ENCODE data around the gene ADGRL1.
"Not testable (repeated sequence)": the region's sequence is repeated elsewhere in the genome, so short reads cannot be mapped to it uniquely, and the experiment has no call there.

Gene ADGRL1

DNA sequence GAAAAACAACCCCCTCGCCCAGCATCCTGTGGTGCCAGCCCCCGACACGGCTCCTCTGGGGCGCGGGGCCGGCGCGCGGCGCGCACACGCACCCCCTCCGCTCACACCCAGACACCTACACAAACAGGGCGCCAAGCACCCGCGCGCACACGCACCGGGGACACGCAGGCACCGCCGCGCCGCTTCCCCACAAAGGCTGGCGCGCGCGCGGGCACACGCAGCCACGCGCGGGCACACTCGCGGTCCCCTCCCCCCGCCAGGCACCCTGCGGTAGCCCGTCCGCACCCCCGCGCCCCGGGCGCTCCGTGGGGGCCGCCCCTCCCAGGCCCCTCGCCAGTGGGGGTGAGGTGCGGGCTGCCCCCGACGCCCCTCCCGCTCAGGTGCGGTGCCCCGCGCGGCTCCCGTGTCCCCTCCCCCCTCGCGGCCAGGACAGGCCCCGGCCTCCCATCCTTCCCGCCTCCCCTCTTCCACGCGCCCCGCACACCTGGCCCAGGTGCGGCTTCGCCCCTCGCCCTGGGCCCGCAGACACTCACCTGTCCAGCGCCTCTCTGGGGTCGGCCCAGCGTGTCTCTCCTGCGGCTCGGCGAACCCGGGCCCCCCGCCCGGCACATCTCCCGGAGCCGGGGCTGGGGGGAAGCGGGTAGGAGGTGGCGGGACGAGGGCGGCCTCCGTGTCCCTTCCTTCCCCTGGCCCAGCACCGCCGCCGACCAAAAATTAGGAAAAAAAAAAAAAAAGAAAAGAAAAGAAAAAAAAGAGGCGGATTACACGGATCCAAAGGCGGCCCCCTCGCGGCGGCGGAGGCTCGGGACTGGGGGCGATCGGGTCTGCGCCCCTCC, at the start of gene ADGRL1:
Gene ADGRL1 (minus strand): TSS at position 718 of the 836 bp plus-strand sequence. CDS start 22,567 bp downstream, outside the sequence.
- not testable (repeated sequence) for H3K9me3 Mint-ChIP-seq; H3K27me3 Mint-ChIP-seq (ENCODE audit: low read depth, poor library complexity); H3K36me3 Mint-ChIP-seq (ENCODE audit: low read depth)
- DNase-seq: peak; percentile 35
- peak within 1 kb of the TSS; percentile 91 for H3K4me3 Mint-ChIP-seq
- H3K4me1 Mint-ChIP-seq: peaks cover 63% of the 10 kb centered on the region
- peak within 1 kb of the TSS; percentile 98 for H3K27ac Mint-ChIP-seq

DNA sequence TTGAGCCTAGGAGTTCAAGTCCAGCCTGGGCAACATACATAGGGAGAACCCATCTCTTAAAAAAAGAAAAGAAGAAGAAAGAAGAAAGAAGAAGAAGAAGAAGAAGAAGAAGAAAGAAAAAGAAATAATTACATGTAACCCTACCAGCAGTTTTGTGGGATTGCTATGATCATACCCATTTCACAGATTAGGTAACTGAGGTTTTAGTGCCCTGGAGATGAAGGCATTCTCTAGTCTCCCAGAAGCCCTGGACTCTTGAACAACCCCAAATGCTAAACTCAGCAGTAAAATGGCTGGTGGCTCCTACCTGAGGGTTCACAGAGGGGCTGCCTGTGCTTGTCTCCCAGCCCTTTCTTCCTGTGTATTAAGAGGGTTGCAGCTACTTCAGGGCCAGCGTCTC, 49.3 kb upstream of the ADGRL1 start:
- H3K36me3 Mint-ChIP-seq (ENCODE audit: low read depth); H3K4me3 Mint-ChIP-seq; H3K27me3 Mint-ChIP-seq (ENCODE audit: low read depth, poor library complexity); H3K27ac Mint-ChIP-seq; H3K9me3 Mint-ChIP-seq; DNase-seq: not testable (repeated sequence)
- H3K4me1 Mint-ChIP-seq: peaks cover 28% of the 10 kb centered on the region

DNA sequence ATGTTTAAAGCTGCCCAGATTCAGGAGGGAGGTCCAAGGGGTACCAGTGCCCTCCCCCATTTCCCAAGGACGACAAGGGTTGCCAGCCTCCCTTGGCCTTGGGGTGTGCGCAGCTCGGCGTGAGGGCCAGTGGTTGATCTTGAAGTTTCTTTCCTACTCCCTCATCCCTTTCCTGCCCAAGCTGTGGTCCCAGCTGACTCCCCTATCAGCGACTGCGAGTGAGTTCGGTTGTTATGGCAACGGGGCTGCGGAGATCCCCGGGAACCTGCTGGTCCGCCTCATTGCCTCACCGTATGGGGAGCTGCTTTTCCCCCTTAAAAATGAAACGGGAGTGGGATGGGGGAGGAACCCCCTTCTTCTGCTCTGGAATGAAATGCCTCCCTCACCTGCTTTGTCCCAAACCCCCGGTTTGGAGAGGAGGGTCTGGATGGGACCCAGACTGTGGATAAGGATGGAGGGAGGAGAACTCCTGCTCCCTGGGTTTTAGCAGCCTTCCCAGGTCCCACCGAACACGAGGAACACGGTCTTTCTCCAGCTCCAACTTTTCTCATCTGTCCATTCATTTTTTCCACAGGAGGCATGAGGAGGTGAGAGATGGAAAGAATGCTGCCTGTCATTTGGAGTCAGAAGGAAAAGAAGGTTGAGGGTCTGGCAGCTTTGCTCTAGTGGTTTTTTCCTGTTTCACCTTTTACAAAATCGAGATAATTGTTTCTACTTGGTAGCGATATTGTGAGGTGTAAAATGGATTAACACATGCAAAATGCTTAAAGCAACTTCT, 48.0 kb upstream of the ADGRL1 start:
- not testable (repeated sequence) for H3K9me3 Mint-ChIP-seq; H3K27ac Mint-ChIP-seq; H3K27me3 Mint-ChIP-seq (ENCODE audit: low read depth, poor library complexity); H3K4me3 Mint-ChIP-seq; H3K36me3 Mint-ChIP-seq (ENCODE audit: low read depth)
- peaks cover 28% of the 10 kb centered on the region for H3K4me1 Mint-ChIP-seq
- peak; percentile 51 for DNase-seq

DNA sequence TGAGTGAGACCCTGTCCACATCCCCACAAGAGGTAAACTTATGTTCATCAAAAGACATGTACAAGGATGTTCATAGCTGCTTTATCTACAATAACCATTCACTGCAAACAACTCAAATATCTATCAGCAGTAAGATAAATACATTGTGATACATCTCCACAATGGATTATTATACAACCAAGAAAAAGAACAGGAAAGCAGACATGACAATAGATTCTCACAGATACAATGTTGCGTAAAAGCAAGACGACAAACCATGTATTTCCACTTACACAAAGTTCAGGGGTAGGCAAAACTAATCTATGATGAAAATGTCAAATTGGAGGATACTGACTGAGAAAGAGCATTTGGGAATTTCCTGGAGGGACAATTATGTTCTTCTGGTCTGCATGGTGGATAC, 46.2 kb upstream of the ADGRL1 start:
- H3K4me3 Mint-ChIP-seq; H3K36me3 Mint-ChIP-seq (ENCODE audit: low read depth); H3K27ac Mint-ChIP-seq; H3K27me3 Mint-ChIP-seq (ENCODE audit: low read depth, poor library complexity); H3K9me3 Mint-ChIP-seq; DNase-seq: not testable (repeated sequence)
- peaks cover 31% of the 10 kb centered on the region for H3K4me1 Mint-ChIP-seq

DNA sequence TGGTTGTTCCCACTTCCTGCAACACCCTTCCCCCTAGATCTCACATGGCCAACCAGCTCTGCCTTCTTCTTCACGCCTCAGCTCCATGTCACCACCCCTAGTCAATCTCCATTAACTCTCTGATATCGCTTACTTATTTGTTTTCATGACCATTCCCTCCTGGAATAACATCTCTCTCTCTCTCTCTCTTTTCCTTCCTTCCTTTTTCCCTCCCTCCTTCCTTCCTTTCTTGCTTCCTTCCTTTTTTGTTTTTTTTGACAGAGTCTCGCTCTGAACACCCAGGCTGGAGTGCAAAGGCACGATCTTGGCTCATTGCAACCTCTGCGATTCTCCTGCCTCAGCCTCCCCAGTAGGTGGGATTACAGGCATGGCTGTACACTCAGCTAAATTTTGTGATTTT, 44.9 kb upstream of the ADGRL1 start:
- Mint-ChIP-seq H3K27ac (peak overlapping the region; percentile 24), H3K4me3 (peak overlapping the region; percentile 46)
- no peak for DNase-seq

DNA sequence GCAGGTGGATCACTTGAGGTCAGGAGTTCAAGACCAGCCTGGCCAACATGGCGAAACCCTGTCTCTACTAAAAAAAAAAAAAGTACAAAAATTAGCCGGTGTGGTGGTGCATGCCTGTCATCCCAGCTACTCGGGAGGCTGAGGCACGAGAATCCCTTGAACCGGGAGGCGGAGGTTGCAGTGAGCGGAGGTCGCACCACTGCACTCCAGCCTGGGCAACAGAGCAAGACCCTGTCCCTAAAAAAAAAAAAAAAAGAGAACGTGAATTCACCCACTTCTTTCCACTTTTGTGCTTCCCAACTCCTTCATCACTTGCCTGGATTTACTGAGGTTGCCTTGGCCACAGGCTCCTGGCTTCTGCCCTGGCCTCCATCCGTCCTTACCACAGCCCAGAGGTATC, 44.3 kb upstream of the ADGRL1 start:
- H3K36me3 Mint-ChIP-seq (ENCODE audit: low read depth): not testable (repeated sequence)
- peak overlapping the region; percentile 46 for H3K4me3 Mint-ChIP-seq
- H3K27ac Mint-ChIP-seq: peak overlapping the region; percentile 24

More for the DNA sequence above, 44.9 kb upstream of the ADGRL1 start:
- H3K36me3 Mint-ChIP-seq (ENCODE audit: low read depth): no peaks in the 10 kb centered on the region
- TF ChIP-seq, protein P1, sequence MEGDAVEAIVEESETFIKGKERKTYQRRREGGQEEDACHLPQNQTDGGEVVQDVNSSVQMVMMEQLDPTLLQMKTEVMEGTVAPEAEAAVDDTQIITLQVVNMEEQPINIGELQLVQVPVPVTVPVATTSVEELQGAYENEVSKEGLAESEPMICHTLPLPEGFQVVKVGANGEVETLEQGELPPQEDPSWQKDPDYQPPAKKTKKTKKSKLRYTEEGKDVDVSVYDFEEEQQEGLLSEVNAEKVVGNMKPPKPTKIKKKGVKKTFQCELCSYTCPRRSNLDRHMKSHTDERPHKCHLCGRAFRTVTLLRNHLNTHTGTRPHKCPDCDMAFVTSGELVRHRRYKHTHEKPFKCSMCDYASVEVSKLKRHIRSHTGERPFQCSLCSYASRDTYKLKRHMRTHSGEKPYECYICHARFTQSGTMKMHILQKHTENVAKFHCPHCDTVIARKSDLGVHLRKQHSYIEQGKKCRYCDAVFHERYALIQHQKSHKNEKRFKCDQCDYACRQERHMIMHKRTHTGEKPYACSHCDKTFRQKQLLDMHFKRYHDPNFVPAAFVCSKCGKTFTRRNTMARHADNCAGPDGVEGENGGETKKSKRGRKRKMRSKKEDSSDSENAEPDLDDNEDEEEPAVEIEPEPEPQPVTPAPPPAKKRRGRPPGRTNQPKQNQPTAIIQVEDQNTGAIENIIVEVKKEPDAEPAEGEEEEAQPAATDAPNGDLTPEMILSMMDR (IDR thresholded peaks at IDR 0.05): no peak
- peaks cover 8% of the 10 kb centered on the region for H3K27me3 Mint-ChIP-seq (ENCODE audit: low read depth, poor library complexity)
- peaks cover 29% of the 10 kb centered on the region for H3K4me1 Mint-ChIP-seq
- no peaks in the 10 kb centered on the region for H3K9me3 Mint-ChIP-seq

DNA sequence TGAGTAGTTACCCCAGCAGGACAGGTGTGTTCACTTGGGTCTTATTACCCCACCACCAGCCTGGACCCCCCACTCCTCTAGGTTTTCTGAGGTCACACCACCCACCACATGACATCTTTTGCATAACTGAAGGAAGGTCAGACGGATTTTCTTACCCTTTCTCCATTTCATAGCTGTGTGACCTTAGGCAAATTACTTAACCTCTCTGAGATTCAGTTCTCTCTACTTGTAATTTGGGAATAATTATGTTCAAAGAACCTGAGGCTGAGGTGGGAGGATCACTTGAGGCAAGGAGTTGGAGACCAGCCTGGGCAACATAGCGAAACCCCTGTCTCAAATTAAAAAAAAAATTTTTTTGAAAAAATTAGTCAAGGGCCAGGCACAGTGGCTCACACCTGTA, 43.9 kb upstream of the ADGRL1 start:
- H3K36me3 Mint-ChIP-seq (ENCODE audit: low read depth); H3K27ac Mint-ChIP-seq; H3K9me3 Mint-ChIP-seq; H3K27me3 Mint-ChIP-seq (ENCODE audit: low read depth, poor library complexity); DNase-seq: not testable (repeated sequence)
- peak overlapping the region; percentile 70 for H3K4me3 Mint-ChIP-seq
- H3K4me1 Mint-ChIP-seq: peaks cover 21% of the 10 kb centered on the region

More for the DNA sequence above, 44.3 kb upstream of the ADGRL1 start:
- H3K27me3 Mint-ChIP-seq (ENCODE audit: low read depth, poor library complexity); H3K9me3 Mint-ChIP-seq; DNase-seq: not testable (repeated sequence)
- peaks cover 24% of the 10 kb centered on the region for H3K4me1 Mint-ChIP-seq

DNA sequence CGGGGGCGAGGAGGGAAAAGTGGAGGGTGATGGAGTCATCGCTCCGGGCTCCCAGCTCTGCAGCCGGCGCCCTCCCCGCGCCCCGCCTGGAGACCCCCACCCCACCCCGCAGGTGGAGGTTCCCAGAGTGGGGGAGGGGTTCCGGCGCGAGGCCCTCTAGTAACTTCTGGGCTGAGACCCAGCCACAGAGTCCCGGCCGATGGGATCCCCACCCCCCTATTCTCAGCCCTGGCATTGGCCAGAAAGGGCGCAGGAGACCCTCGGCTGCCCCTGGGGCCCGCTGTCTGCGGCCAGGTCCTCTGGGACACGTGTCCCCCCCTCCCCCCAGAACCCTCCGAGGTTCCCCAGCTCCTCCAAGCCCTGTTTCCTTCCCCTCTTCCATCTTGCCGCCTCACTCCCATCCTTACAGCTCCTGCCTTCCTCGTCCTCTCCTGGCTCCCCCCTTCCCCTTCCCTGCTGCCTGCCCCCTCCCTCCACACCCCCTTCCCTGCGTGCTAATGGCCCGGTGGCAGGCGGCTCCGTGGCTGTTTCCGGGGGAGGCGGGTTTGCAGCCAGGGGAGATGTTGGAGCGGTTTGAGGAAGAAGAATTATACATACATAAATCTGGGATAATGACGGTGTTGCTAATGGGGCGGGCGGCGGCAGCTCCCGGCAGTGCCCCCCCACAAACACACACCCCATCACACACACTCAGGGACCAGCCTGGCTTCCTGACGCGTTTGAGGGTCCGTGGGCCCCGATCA, 43.2 kb upstream of the ADGRL1 start:
- DNase-seq: peak; percentile 50

DNA sequence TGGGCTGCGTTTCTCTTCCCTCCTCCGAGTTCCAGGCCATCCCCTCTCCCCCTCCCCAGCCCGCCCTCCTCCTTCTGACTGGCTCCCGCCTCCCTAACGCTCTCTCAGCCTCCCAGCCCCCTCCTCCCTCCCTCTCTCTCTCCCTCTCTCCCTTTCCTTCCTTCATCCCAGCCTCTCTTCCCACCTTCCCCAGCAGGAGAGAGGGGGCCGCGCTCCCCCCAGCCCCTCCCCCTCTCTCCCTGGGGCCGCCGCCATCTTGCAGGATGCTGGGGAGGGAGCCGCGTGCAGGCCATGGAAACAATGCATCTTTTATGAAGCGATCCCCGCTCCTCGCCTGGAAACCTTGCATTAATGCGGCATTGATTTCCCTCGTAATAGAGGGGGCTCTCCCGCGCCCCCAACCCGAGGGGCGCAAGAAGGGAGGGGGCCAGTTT, 42.6 kb upstream of the ADGRL1 start:
- Mint-ChIP-seq H3K27me3 (ENCODE audit: low read depth, poor library complexity) (no peaks in the 10 kb centered on the region), H3K36me3 (ENCODE audit: low read depth) (no peaks in the 10 kb centered on the region), H3K9me3 (no peaks in the 10 kb centered on the region), H3K4me1 (peaks cover 12% of the 10 kb centered on the region), H3K4me3 (peak overlapping the region; percentile 60), H3K27ac (no peak overlapping the region)
- peak; percentile 74 for DNase-seq
- TF ChIP-seq, protein P1 (IDR thresholded peaks at IDR 0.05): no peak

More for the DNA sequence above, 43.2 kb upstream of the ADGRL1 start:
- Mint-ChIP-seq H3K4me1 (peaks cover 18% of the 10 kb centered on the region), H3K4me3 (peak overlapping the region; percentile 70)
- H3K27ac Mint-ChIP-seq; H3K36me3 Mint-ChIP-seq (ENCODE audit: low read depth); H3K9me3 Mint-ChIP-seq; H3K27me3 Mint-ChIP-seq (ENCODE audit: low read depth, poor library complexity): not testable (repeated sequence)

DNA sequence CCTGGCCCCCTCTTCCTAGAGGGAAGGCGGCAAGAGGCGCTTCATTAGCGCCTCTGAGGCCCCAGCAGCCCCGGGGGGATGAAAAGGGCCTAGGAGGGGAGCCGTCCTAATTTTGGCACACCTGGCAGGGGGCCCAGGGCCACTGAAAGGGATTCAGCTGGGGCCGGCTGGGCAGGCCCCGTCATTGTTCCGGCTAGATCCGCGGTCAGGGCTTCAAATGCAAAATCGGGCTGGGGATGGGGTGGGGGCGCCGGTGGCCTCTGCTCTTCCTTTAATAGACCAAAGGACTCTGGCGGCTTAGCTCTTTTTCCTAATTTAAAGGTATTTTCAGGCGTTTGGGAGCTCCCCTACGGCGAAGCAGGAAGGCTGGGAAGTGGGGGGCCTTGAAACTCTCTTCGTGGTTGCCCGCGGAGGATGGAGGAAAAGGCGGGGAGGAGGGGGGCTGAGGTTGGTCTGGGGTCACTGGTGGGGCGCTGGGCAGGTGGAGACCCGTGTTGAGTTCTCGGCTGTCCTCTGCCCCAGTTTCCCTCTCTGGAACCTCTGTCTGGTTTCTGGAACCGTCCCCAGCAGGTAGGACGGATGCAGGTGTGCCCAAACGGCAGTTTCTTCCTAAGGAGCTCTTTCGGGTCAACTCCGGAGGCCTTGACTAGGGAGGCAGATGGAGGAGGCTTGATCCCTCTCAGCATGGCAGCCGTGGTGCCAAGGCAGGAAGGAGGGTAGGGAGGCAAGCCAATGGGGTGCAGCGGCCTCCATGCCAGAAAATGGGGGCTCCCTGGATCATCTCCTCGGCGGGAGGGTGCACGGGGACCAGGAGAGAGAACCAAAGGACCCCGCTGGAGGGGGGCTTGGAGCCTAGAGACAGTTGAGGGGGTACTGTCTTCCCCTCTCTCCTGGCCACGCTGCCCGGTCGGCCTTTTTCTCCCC, 41.8 kb upstream of the ADGRL1 start:
- H3K9me3 Mint-ChIP-seq; H3K27ac Mint-ChIP-seq; H3K27me3 Mint-ChIP-seq (ENCODE audit: low read depth, poor library complexity); H3K36me3 Mint-ChIP-seq (ENCODE audit: low read depth): not testable (repeated sequence)
- Mint-ChIP-seq H3K4me3 (peak overlapping the region; percentile 60), H3K4me1 (peaks cover 12% of the 10 kb centered on the region)
- peak; percentile 36 for DNase-seq

DNA sequence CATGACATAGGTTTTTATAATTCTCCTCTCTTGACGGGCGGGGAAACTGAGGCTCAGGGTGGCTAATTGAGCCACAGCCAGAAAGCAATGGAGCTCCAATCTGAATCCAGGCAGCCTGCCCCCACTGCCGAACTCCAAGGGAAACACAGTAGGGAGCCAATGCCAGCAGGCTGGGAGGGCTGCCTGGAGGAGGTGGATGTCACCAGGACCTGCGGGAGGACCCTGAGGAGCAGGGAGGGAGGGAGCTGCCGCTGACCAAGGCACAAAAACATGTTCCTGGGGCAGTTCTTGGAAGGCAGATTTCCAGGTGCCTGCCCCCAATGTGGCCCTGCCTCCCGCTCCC, 41.2 kb upstream of the ADGRL1 start:
- H3K27me3 Mint-ChIP-seq (ENCODE audit: low read depth, poor library complexity); H3K4me3 Mint-ChIP-seq; H3K27ac Mint-ChIP-seq; H3K9me3 Mint-ChIP-seq; DNase-seq; H3K36me3 Mint-ChIP-seq (ENCODE audit: low read depth): not testable (repeated sequence)
- peaks cover 14% of the 10 kb centered on the region for H3K4me1 Mint-ChIP-seq
